Measurements from ENCODE around the gene NGEF.

DNA sequence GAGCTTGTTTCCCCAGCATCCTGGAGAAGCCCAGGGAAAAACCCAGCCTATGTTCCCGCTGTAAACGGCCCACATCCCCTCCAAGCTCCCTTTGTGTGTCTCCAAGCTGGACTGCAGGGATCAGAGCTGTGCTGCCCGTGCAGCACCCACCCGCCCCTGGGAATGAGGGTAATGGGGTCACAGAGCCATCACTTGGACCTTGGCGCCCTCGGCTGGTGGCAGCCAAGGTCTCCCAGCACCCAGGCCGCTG lies 46.4 kb upstream of the NGEF start:
- TF ChIP-seq YY1 (IDR thresholded peaks at IDR 0.05; ENCODE audit: insufficient read depth, insufficient read length) (no peak), SUZ12 (IDR thresholded peaks at IDR 0.05; ENCODE audit: extremely low read depth, insufficient read depth, insufficient read length) (no peak)
